GM23338 (cell line): ENCODE data around the gene FMN2.

Experiments used
- CREB1 ChIP-seq: fragments of 250-450 bp; sonication (Bioruptor Pico); IDR thresholded peaks from 2 replicates; pipeline ENCODE4 v1.5.0; 2020; ENCODE audit warnings: low read depth, mild to moderate bottlenecking, moderate library complexity
- EZH2 ChIP-seq: fragments of 200-600 bp; sonication (generic); IDR thresholded peaks from one replicate; pipeline ENCODE4 v1.8.0; 2017; ENCODE audit warnings: antibody characterized with exemption, mild to moderate bottlenecking, low read depth; ENCODE audit not compliant: unreplicated experiment
- EZH2phosphoT487 ChIP-seq: fragments of 200-600 bp; sonication (generic); IDR thresholded peaks from one replicate; pipeline ENCODE4 v1.8.1; 2018; ENCODE audit warnings: antibody characterized with exemption; ENCODE audit not compliant: unreplicated experiment
- JUNB ChIP-seq: IDR thresholded peaks from one replicate; pipeline ENCODE4 v1.6.1; 2016; ENCODE audit warnings: antibody characterized with exemption; ENCODE audit not compliant: unreplicated experiment
- POLR2AphosphoS5 ChIP-seq: IDR thresholded peaks from 2 replicates; pipeline ENCODE4 v1.6.1; 2016; ENCODE audit warnings: antibody characterized with exemption, low read depth
- STAT1 ChIP-seq: IDR thresholded peaks from one replicate; pipeline ENCODE4 v1.6.1; 2016; ENCODE audit warnings: antibody characterized with exemption; ENCODE audit not compliant: unreplicated experiment
- ZNF114 ChIP-seq: fragments of 250-450 bp; sonication (Bioruptor Pico); IDR thresholded peaks from 2 replicates; pipeline ENCODE4 v1.5.0; 2020; ENCODE audit warnings: mild to moderate bottlenecking, moderate library complexity
- TF ChIP-seq, protein P1 (sequence below), 2 experiments: fragments of 200-600 bp in 1 of 2; sonication (generic) in 1 of 2; conservative IDR thresholded peaks; 2 replicates each; pipeline versions ENCODE4 v1.5.1 to v1.6.1; 2016 to 2017; ENCODE audit warnings: antibody characterized with exemption in 2 of 2, low read depth in 2 of 2, mild to moderate bottlenecking in 2 of 2, moderate library complexity in 1 of 2
- TF ChIP-seq, protein P2 (sequence below): IDR thresholded peaks from one replicate; pipeline ENCODE4 v1.6.1; 2018; ENCODE audit warnings: antibody characterized with exemption; ENCODE audit not compliant: unreplicated experiment
- TF ChIP-seq, protein P3 (sequence below): IDR thresholded peaks from 2 replicates; pipeline ENCODE4 v1.6.1; 2016; ENCODE audit warnings: antibody characterized with exemption

DNA sequence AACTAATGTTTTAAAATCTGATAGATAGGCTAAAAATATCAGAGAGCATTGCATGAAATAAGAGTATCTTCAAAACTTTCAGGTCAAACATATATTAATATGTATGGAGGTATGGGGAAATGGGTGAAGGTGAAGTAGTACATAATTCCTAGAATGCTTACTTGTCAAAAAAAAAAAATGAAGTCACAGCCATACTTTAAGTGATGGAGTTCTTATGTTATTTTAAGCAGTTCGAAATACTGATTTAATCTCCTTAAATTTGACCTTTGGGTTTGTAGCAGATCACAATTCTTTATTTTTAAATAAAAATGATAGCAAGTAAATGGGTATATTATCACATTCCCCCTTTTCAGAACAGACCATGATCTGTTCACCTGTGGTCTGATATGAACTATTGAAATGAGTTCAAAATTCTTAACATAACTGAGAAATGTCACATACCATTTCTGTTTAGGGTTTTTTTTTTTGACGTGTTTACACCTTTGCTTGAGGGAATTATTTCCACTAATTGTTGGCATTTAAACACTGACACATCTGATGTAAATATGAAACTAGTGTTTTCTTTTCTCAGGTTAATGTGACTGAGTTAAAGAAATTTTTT lies 300.1 kb downstream of the FMN2 start:
- TF ChIP-seq, protein P1, sequence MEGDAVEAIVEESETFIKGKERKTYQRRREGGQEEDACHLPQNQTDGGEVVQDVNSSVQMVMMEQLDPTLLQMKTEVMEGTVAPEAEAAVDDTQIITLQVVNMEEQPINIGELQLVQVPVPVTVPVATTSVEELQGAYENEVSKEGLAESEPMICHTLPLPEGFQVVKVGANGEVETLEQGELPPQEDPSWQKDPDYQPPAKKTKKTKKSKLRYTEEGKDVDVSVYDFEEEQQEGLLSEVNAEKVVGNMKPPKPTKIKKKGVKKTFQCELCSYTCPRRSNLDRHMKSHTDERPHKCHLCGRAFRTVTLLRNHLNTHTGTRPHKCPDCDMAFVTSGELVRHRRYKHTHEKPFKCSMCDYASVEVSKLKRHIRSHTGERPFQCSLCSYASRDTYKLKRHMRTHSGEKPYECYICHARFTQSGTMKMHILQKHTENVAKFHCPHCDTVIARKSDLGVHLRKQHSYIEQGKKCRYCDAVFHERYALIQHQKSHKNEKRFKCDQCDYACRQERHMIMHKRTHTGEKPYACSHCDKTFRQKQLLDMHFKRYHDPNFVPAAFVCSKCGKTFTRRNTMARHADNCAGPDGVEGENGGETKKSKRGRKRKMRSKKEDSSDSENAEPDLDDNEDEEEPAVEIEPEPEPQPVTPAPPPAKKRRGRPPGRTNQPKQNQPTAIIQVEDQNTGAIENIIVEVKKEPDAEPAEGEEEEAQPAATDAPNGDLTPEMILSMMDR (conservative IDR thresholded peaks at IDR 0.05; ENCODE audit: low read depth in 2 of 2), result no peak
- no peak for TF ChIP-seq CREB1 (CRISPR knock-in tag)
- TF ChIP-seq POLR2AphosphoS5, result no peak
- no peak for TF ChIP-seq EZH2
- TF ChIP-seq EZH2phosphoT487, result no peak
- TF ChIP-seq, protein P2, sequence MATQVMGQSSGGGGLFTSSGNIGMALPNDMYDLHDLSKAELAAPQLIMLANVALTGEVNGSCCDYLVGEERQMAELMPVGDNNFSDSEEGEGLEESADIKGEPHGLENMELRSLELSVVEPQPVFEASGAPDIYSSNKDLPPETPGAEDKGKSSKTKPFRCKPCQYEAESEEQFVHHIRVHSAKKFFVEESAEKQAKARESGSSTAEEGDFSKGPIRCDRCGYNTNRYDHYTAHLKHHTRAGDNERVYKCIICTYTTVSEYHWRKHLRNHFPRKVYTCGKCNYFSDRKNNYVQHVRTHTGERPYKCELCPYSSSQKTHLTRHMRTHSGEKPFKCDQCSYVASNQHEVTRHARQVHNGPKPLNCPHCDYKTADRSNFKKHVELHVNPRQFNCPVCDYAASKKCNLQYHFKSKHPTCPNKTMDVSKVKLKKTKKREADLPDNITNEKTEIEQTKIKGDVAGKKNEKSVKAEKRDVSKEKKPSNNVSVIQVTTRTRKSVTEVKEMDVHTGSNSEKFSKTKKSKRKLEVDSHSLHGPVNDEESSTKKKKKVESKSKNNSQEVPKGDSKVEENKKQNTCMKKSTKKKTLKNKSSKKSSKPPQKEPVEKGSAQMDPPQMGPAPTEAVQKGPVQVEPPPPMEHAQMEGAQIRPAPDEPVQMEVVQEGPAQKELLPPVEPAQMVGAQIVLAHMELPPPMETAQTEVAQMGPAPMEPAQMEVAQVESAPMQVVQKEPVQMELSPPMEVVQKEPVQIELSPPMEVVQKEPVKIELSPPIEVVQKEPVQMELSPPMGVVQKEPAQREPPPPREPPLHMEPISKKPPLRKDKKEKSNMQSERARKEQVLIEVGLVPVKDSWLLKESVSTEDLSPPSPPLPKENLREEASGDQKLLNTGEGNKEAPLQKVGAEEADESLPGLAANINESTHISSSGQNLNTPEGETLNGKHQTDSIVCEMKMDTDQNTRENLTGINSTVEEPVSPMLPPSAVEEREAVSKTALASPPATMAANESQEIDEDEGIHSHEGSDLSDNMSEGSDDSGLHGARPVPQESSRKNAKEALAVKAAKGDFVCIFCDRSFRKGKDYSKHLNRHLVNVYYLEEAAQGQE, result no peak
- TF ChIP-seq, protein P3, sequence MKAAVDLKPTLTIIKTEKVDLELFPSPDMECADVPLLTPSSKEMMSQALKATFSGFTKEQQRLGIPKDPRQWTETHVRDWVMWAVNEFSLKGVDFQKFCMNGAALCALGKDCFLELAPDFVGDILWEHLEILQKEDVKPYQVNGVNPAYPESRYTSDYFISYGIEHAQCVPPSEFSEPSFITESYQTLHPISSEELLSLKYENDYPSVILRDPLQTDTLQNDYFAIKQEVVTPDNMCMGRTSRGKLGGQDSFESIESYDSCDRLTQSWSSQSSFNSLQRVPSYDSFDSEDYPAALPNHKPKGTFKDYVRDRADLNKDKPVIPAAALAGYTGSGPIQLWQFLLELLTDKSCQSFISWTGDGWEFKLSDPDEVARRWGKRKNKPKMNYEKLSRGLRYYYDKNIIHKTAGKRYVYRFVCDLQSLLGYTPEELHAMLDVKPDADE, result no peak
- TF ChIP-seq ZNF114 (CRISPR knock-in tag), result no peak
- TF ChIP-seq JUNB, result no peak
- TF ChIP-seq STAT1, result no peak
